Pons (tissue), 1 donor: ENCODE data around the gene NDUFA13.

Experiments used
- DNase-seq: peaks from one replicate; pipeline ENCODE4 v3.0.0-alpha.2; 2016; ENCODE audit warnings: low spot score

NDUFA13 gene

DNA sequence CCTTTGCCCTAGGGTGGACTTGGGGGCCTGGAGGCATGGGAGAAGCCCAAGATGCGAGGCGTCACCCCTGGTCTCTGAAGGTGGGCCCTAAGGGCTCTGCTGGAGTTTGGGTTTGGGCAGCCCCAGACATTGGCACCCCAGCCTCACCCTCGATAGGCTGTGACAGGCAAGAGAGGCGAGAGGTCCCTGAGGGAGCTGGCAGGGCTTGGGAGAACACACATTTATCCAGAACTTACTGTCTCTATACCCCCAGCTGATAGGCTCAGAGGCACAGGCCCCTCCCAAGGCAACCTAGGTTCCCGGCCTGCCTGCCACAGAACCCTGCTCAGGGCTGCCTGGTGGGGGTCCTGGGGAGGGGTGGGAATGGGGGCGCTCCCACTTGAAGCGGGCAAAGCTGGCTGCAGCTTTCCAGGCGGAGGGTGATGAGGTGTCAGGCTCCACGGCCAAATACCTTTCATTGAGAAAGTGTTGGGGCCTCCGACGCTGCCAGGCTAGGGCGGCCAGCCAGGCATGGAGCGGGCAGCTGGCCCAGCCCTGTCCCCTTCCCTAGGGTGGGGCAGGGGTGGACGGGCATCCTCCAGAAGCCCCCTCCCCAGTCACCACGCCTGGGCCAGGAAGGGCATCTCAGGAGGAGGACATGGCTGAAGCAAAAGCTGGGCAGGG lies 31.8 kb downstream of the NDUFA13 start:
- DNase-seq, result no peak

DNA sequence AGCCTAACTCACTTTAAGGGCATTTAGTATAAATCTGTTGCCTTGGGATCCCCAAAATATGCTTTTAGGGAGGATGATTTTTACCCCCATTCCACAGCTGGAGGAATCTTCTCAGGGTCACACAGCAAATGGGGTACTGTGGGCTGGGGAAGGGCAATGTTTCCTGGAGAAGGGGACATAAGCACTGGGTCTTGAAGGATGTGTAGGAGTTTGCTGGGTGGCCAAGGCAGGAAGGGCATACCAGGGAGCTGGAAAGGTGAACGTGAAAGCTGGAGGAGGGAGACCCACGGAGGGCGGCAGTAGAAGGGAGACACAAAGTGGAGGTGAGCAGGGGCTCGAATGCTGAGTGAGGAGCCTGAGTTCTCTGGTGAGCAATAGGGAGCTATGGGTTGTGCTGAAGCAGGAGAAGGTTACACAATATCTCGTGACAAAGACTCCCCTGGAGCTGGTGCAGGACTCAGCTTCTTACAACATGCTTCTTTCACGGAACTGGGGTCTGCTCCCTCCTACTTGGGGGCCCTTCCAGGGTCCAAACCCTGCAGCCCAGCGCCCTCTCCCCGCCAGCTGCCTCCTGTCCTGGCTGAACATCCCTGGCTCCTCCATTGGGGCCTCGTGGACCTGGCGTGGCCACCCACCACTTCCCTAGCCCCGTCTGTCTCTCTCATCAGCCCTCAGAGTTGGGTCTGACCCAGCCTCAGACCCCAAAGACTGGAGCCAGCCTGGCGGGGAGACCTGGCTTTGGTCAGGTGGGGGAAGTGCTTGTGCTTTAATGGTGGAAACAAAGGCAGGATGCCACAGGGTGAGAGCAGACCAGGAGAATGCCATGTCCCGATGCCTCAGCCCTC lies 33.1 kb downstream of the NDUFA13 start:
- no peak for DNase-seq

DNA sequence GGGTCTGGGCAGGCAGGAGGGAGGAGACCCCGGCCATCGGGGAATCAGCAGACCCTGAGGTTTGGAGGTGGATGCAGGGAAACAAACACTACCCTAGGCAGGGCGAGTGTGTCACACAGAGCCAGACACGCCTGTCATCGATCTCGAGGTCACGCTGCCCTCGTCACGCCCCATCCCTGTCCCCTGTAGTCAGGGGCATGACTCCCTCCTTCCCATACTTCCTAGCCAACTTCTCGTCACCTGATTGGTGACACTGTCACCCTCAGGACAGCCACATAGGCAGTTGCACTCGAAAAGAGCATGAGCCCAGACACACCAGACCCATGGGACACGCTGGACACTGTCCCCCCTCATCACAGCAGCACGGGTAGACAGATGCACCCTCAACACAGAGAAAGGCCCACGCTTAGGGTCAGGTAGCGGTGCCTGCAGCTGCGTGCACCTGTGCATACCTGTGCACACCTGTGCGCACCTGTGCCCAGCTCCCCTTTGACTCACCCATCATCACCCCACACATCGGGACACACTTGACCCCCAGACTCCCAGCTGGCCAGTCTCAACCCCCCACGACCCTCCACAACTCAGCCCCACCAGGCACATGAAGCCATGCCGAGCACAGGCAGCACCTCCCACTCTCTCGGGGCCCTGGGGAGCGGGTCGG lies 33.9 kb downstream of the NDUFA13 start:
- DNase-seq, result no peak

DNA sequence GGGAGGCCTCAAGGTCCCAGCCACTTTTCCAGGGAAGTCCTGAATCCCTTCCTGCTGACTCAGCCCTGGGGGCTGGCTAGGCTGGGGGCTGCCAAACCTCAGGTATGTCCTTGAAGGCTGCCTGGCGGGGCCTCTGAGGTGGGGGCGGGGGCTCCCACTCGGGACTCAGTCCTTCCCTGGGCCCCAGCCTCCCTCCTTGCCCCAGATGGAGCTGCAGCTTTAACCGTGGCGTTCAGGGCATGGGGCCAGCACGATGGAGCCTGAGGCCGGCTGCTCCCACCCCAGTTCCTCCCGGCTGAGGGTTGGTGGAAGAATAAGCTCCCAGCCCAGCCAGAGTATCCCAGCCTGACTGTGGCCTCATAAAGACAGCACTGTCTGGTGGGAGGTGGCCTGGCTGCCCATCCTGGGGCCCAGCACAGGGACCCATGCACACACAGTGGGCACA lies 34.5 kb downstream of the NDUFA13 start:
- no peak for DNase-seq

DNA sequence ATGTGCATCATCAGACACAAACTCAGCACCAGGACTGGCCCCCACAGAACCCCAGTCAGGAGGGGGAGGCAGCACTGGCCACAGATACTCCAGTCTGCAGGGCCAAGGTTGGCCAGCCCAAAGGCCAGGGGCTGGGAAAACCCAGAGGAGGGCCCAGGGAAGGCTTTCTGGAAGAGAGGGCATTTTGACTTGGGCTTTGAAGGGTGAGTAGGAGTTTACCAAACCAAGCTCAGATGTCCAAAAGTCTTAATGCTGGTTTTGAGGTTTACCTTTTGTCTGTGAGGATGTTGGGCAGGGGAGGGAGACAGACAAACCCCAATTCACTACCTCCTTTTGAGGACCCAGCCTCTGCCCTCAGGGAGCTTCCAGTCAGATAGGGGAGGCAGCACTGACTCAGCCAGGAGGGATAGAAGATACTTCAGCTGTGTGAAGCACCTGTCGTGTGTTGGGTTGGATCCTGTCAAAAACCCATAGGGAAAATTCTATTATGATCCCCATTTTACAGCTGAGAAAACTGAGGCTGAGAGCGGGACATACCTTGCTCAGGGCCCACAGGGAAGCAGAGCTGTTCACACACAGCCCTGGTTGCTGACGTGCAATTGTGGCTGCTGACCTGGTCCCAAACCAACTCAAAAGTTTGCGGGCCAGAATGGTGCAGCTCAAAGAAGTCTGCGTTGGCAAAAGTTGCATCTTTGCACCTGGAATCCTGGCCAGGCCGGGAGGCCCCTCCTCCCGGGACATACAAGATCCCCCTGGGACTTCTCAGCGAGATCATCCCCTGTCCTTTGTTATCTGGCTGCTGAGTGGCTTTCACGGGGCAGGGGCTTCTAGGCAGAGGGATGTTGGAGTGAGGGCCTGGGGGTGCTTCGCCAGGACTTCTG lies 35.2 kb downstream of the NDUFA13 start:
- DNase-seq, result no peak

DNA sequence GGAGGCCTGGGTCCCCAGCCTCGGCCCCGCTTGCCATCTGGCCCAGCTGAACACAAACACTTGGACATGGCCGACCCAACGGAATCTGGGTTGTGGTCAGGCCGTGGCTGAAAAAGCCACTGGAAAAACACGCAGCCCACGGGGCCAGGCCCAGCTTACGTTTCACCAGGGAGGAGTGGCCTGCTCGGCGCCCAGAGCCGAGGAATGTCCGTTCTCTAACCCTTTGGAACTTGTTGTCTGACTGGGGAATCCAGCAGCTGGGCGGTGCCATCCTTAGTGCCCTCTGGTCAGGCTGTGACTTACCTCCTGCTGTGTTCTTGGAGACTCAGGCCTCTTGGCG lies 35.8 kb downstream of the NDUFA13 start:
- no peak for DNase-seq

DNA sequence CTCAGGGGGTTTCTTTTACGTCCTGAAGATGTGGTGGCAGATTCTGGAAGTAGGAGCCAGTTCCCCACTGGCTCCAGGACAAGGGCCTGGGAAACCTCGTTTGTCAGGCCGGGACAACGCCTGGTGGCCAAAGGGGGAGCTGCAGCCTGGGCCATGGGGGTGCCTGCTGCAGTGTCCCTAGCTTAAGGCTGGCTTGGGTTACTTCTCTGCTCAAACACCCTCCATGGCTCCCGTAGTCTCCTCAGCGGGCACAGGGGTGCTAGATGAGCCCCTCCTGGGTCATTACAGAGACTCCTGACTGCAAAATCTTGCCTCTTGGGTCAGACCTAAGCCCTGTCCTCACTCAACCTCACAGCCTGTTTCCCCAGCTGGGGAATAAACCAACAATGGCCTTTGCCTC lies 36.8 kb downstream of the NDUFA13 start:
- DNase-seq, result no peak

DNA sequence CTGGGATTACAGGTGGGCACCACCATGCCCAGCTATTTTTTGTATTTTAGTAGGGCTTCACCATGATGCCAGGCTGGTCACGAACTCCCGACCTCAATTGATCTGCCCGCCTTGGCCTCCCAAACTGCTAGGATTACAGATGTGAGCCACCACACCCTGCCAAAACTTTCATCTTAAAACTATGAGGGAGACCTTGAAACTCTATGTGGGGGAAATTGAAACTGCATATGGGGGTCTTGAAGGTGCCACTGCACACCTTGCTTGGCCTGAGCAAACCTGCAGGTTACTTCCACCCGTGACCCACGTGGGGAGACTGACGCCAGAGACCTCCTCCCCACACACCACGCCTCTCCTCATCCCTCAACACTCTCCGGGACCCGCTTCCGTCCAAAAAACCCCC lies 37.6 kb downstream of the NDUFA13 start:
- DNase-seq, result no peak

DNA sequence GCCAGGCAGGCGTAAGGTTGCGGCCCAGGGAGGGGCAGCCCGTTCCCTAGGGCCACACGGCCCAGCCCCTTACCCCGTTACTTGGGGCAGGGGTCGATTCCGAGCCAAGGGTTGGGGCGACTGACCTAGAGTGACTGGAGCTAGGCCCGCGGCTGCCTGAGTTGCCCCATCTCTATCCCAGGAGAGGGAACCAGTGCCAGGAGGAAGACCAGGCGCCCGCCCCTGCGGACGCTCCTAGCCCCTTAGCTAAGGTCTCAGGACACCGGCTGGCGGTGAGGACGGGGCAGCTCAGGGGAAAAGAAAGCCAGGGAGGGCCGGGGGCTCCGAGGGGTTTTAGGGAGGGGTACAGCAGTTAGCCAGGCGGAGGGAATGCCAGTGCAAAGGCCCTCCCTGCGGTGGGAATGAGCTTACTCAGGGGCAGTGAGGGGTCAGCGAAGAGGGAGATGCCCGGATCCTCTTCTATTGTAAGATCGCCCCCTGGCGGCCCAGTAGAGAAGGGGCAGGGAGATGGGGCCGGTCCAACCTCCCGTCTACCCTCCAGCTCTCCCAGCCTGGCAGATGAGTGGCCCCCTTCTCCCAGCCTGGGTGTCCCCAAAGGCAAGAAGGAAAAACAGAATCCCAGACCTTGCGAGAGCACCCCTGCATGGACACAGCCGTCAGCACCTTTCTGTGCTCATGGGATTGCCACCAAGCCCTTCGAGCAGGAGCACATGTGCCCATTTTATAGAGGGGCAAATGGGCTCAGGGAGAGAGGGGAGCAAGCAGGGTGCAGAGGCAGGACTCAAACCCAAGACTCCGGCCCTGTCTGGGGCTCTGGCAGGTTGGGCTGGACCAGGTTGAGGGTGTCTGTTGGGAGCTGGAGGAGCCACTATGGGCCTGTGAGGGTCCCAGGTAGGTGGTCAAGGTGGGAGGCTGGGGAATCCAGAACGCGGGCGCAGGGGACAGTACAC lies 38.3 kb downstream of the NDUFA13 start:
- DNase-seq, result no peak

DNA sequence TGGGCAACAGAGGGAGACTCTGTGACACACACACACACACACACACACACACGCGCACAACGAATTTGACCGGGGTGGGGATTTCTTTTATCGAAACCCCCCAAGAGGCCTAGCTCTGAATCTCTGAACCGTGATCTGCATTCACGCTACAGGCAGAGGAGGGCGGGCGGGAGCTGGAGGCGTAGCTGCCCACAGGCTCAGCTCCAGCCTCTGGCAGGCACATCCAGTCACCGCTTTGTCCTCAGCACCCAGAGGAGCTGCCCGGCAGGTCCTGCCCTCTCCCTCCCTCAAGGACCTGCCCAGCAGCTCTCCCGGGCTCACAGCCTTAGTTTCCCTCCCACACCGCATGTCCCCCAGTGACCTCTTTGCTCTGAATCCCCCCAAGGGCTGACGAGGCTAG lies 42.0 kb downstream of the NDUFA13 start:
- DNase-seq, result no peak

DNA sequence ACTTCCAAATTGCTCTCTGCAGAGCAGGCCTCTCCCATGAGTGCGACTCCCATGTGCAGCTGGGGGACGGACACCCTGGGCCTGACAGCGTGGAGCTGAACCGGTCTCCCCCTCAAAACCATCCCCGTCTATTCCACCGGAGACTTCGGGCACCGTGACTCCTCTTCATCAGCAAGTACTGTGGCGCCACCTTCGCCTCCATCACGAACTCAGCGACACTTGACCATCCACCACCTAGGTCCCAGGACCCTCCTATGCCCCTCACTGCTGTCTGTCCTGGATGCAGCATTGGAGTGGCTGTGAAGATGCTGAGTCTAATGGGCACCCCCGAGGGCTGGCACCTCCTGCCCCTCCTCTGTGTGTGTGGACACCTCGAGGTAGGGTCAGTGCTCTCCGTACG lies 42.6 kb downstream of the NDUFA13 start:
- no peak for DNase-seq

DNA sequence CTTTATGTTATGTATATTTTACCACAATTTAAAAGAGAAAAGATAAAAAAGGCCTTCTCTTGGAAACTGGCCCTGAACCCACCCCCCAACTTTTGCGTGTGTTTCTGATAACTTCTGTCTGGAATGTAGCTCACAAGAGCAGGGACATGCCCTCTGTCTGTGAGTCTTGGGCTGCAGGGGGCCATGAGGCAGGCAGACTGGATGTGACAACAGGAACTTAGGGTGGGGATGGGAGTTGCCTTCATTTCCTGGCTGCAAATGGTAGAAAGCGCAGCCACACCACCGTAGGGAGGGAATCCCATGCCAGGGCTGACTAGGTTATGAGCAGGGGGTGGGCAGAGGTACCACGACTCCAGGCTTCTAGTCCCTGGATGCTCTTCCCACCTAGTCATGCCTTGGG lies 43.9 kb downstream of the NDUFA13 start:
- DNase-seq, result no peak

DNA sequence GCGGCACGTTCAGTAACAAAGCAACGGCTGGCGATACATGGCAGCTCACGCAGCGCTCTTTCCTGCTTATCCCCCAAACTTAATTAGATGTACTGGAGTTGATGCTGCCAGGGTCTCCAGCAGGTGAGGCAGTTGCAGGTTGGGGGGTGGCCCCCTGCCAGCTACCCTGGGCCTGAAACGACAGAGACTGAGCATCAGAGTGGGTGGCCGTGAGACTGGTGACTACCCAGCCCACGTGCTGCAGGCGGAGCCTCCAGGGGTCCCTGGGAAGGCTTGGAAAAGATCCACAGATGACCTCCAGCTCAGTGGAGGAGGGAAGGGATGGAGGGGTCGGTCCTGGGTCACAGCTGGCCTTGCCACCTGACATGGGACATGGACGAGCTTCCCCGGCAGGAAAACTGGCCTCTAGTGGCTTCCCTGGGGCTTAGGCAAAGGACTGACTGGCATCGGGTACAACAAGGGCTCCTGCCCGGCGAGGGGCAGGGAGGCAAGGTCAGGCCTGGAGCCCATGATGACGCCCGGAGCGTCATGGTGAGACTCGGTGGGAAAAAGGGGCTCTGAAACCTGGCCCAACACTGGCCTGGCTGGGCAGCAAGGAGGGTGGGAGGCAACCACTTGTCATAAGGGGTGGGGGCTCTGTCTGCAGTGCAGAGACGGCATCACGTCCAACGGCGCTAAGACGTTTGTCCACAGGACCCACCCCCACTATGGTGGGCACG lies 46.1 kb downstream of the NDUFA13 start:
- DNase-seq, result no peak

DNA sequence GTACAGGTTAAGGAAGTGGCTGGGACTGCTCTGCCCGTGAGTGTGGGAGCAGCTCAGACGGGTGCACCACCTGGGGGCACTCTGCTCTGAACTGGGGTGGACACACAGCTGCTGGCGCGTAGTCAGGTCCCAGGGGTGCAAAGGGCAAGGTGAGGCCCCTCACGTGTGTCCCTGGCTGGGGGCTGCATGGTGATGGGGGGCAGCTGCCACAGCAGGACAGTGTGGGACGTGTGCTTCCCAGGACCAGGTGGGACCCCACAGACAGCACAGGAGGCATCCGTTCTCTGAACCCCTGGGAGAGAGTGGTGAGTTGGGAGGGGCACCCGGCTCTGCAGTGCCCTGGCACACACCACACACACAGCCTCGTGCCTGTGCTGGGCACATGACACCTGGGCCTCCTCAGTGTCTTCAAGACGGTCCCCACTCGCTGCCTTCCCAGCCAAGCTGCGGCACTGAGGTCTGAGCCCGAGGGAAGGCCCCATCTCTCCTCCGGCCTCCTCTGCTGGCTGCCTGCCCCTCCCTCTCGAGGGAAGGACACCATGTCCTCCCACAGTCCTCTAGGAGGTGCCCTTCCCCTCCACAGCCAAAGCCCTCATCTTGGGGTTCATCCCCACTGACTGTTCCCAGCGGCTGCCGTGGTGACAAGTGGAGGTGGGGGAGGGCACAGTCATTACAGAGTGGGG lies 46.8 kb downstream of the NDUFA13 start:
- no peak for DNase-seq

DNA sequence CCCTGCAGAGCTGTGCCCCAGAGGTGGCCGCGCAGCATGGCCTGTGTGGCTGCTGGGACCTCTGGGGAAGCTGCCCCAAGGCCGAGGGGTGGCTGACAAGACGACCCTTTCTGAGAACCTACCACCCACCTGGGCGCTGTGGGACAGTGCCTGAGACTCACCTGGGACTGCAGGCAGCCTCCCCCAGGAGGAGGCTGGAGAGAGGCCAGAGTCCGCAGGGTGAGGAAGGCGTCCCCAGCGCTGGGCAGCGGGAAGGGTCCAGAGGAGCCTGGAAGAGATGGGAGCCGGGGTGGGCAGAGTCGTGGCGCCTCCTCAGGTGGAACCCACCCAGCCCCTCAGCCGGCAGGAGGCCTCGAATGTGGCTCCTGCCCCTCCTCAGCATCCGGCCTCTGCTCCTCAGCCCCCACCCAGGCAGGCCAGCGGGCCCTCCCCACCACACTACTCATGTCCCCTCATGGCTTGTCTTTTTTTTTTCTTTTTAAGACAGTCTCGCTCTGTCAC lies 47.4 kb downstream of the NDUFA13 start:
- no peak for DNase-seq

DNA sequence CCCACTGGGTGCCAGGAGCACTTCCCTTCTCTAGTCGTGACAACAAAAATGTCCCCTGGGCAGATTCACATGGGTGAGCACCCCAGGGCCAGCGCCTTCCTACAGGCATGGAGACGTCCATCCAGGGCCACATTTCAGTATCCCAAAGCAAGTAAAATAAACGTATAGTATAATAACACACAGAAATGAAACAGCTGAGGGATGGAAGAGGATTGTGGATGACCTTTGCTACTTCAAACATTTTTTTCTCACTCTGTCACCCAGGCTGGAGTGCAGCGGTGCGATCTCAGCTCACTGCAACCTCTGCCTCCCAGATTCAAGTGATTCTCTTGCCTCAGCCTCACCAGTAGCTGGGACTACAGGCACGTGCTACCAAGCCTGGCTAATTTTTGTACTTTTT lies 50.3 kb downstream of the NDUFA13 start:
- no peak for DNase-seq

DNA sequence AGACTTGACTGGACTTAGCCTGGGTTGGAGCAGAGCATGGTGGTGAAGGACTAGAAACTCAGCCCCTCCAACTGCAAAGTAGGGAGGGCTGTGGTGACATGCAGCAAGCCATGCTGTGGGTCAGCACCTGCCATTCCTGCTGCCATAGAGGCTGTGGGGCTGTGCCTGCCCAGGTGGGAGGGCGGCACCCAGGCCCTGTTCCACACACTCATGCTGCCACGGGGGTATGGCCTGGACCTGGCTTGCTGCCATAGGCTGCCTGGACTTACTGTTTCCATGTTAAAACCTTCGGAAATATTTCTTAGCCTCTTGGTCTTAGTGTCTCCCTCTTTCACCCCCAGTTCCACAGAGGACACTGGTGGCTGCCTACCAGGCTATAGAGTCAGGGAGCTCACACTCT lies 51.4 kb downstream of the NDUFA13 start:
- no peak for DNase-seq

DNA sequence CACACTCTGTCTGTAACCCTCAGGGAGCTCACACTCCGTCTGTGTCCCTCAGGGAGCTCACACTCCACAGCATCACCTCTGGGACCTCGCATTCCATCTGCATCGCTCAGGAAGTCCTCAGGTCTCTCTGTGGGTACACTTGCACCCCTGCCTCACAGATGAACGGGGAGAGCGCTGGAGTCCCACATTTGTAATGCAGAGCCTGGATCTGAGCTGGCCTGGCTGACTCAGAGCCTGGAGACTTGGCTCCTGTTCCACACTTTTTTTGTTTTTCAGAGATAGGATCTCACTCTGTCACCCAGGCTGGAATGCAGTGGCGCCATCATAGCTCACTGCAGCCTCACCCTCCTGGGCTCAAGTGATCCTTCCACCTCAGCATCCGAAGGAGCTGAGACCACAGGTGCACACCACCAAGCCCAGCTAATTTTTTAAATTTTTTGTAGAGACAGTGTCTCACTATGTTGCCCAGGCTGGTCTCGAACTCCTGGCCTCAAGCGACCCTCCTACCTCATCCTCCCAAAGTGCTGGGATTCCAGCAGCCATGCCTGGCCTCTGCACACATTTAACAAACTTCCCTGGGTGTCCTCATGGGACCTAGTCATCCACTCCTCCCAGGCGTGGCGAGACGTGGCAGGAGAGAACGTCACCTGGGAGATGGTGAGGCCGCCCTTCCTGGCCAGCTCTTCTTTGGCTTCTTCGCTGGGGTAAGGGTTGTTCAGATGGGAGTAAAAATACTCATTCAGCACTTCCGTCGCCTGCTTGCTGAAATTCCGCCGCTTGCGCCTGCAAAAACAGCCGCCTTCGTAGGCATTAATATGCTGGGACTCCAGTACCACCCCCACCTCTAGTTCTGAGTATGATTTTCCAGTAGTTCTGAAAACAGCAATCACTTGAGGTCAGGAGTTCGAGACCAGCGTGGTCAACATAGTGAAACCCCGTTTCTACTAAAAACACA lies 53.1 kb downstream of the NDUFA13 start:
- DNase-seq, result no peak
